ENCODE results near the gene S100A5. TPM values are rescaled to one million over a fixed set of nuclear protein-coding genes. Genes with fewer than 3 reads are reported as not detected.
"Not testable (repeated sequence)": the region's sequence is repeated elsewhere in the genome, so short reads cannot be mapped to it uniquely, and the experiment has no call there.

The S100A5 gene
- total RNA-seq (2014; rRNA removed; shearing (Covaris generic)), result not detected in 2 replicates

GRCh38 chr1:153540394-153541361 is at the start of gene S100A5:
TSS of gene S100A5 (minus strand) at chr1:153540934. CDS start at chr1:153540191, 743 bp downstream.
- peak; percentile 13 for DNase-seq
- Histone ChIP-seq H3K4me3 (ENCODE audit: insufficient read depth, low read depth, low read length) (no peak within 1 kb of the TSS), H3K36me3 (replicated peaks; ENCODE audit: control insufficient read depth, insufficient read depth, low read length) (no peaks in the 10 kb centered on the region), H3K27me3 (ENCODE audit: control insufficient read depth, insufficient read depth, low read length) (no peaks in the 10 kb centered on the region; the same call in 1 of the 2 replicates)

DNA sequence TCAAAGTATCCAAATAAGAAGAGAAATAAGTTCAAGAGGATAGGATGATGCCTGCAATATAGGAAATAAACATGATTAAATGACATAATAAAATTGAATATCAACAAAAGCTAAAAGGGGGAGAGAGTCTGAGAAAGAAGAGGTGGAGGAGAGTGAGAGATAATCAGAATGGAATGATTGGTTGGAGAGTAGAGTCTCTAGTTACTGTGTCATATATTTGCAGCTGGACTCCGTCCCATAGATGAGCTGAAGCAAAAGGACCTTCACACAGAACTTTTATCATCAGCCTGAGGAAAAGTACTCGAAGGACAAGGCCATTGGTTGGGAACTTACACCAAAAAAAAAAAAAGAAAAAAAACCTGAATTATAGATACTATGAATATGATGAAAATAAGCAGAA is 47.7 kb upstream of the S100A5 start:
- Histone ChIP-seq H3K36me3 (replicated peaks; ENCODE audit: control insufficient read depth, insufficient read depth, low read length) (no peaks in the 10 kb centered on the region), H3K27me3 (ENCODE audit: control insufficient read depth, insufficient read depth, low read length) (no peaks in the 10 kb centered on the region), H3K4me3 (ENCODE audit: insufficient read depth, low read depth, low read length) (no peak overlapping the region)
- no peak for DNase-seq

GRCh38 chr1:153588033-153588432 is 47.3 kb upstream of the S100A5 start:
- H3K27me3 ChIP-seq (ENCODE audit: control insufficient read depth, insufficient read depth, low read length); DNase-seq: not testable (repeated sequence)

GRCh38 chr1:153587314-153587713 is 46.6 kb upstream of the S100A5 start:
- Histone ChIP-seq H3K36me3 (replicated peaks; ENCODE audit: control insufficient read depth, insufficient read depth, low read length) (no peaks in the 10 kb centered on the region), H3K4me3 (ENCODE audit: insufficient read depth, low read depth, low read length) (no peak overlapping the region), H3K27me3 (ENCODE audit: control insufficient read depth, insufficient read depth, low read length) (no peaks in the 10 kb centered on the region)
- no peak for DNase-seq

More at GRCh38 chr1:153588033-153588432, 47.3 kb upstream of the S100A5 start:
- not testable (repeated sequence) for H3K36me3 ChIP-seq (replicated peaks; ENCODE audit: control insufficient read depth, insufficient read depth, low read length); H3K4me3 ChIP-seq (ENCODE audit: insufficient read depth, low read depth, low read length)

DNA sequence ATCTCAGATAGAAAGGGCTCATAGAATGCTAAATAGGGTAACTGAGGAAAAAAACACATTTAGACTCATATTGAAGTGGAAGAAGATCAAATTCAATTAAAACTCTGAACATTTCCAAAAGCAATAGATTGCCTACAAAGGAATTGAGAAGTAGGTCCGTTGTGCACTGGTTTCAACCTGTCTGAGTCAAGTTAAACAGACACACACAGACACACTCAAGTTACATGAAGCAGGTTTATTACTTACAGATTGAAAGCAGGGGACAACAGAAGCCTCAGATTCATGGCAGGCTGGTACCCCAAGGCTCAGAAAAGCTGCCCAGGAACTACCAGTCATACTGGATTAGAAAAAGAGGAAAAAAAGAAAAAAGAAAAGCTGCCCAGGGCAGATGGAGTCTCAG is 45.6 kb upstream of the S100A5 start:
- Histone ChIP-seq H3K4me3 (ENCODE audit: insufficient read depth, low read depth, low read length) (no peak overlapping the region), H3K27me3 (ENCODE audit: control insufficient read depth, insufficient read depth, low read length) (no peaks in the 10 kb centered on the region), H3K36me3 (replicated peaks; ENCODE audit: control insufficient read depth, insufficient read depth, low read length) (no peaks in the 10 kb centered on the region)
- DNase-seq, result no peak

- DNase-seq, result no peak
- Histone ChIP-seq H3K27me3 (ENCODE audit: control insufficient read depth, insufficient read depth, low read length) (no peaks in the 10 kb centered on the region), H3K4me3 (ENCODE audit: insufficient read depth, low read depth, low read length) (no peak overlapping the region), H3K36me3 (replicated peaks; ENCODE audit: control insufficient read depth, insufficient read depth, low read length) (no peaks in the 10 kb centered on the region)
These were observed 44.3 kb upstream of the S100A5 start for GRCh38 chr1:153585006-153585405.

DNA sequence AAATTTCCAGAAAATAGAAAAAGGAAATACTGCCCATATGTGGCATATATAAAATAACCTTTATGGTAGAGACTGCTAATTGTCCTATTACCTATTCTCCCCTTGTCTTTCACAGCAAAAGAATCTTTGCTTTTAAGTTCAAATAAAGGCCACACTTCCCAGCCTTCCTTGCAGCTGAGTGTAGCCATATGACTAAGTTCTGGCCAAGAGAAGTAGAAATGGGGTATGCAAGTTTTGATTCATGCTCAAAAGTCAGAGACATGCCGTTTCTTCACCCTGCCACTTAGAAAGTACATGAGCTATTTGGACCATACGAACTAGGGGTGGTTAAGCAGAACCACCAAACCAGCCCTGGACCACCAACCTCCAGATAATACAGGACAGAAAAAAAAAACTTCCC is 43.2 kb upstream of the S100A5 start:
- DNase-seq, result no peak
- H3K27me3 ChIP-seq (ENCODE audit: control insufficient read depth, insufficient read depth, low read length), result no peaks in the 10 kb centered on the region
- H3K36me3 ChIP-seq (replicated peaks; ENCODE audit: control insufficient read depth, insufficient read depth, low read length), result no peaks in the 10 kb centered on the region
- no peak overlapping the region for H3K4me3 ChIP-seq (ENCODE audit: insufficient read depth, low read depth, low read length)

DNA sequence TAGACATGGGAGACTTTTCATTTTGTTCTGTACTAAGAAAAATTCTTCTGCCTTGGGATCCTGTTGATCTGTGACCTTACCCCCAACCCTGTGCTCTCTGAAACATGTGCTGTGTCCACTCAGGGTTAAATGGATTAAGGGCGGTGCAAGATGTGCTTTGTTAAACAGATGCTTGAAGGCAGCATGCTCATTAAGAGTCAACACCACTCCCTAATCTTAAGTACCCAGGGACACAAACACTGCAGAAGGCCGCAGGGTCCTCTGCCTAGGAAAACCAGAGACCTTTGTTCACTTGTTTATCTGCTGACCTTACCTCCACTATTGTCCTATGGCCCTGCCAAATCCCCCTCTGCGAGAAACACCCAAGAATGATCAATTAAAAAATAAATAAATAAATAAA is 42.8 kb upstream of the S100A5 start:
- not testable (repeated sequence) for H3K36me3 ChIP-seq (replicated peaks; ENCODE audit: control insufficient read depth, insufficient read depth, low read length); H3K27me3 ChIP-seq (ENCODE audit: control insufficient read depth, insufficient read depth, low read length); H3K4me3 ChIP-seq (ENCODE audit: insufficient read depth, low read depth, low read length); DNase-seq

- H3K4me3 ChIP-seq (ENCODE audit: insufficient read depth, low read depth, low read length); H3K36me3 ChIP-seq (replicated peaks; ENCODE audit: control insufficient read depth, insufficient read depth, low read length); H3K27me3 ChIP-seq (ENCODE audit: control insufficient read depth, insufficient read depth, low read length); DNase-seq: not testable (repeated sequence)
These were observed 42.1 kb upstream of the S100A5 start for GRCh38 chr1:153582836-153583235.

GRCh38 chr1:153578936-153579335 is 38.2 kb upstream of the S100A5 start:
- no peak for DNase-seq
- Histone ChIP-seq H3K4me3 (ENCODE audit: insufficient read depth, low read depth, low read length) (no peak overlapping the region), H3K27me3 (ENCODE audit: control insufficient read depth, insufficient read depth, low read length) (no peaks in the 10 kb centered on the region)

DNA sequence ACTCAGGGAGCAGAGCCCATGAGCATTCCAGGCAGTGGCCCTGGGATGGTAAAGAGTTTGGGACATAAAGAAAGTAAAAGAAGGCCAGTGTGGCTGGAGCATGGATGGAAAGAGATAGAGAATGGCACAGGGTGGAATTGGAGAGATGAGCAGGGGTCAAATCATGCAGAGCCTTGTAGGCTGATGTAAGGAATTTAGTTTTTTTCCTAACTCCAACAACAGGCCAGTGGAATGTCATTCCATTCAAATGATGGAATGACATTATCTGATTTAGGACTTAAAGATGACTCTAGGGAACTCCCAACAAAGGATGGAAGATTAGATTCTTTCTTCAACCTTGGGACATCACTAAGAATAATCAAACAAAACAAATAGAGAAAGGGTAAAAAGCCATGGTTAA is 37.8 kb upstream of the S100A5 start:
- Histone ChIP-seq H3K27me3 (ENCODE audit: control insufficient read depth, insufficient read depth, low read length) (no peaks in the 10 kb centered on the region), H3K4me3 (ENCODE audit: insufficient read depth, low read depth, low read length) (no peak overlapping the region), H3K36me3 (replicated peaks; ENCODE audit: control insufficient read depth, insufficient read depth, low read length) (no peaks in the 10 kb centered on the region)
- no peak for DNase-seq

More at GRCh38 chr1:153578936-153579335, 38.2 kb upstream of the S100A5 start:
- no peaks in the 10 kb centered on the region for H3K36me3 ChIP-seq (replicated peaks; ENCODE audit: control insufficient read depth, insufficient read depth, low read length)

- no peaks in the 10 kb centered on the region for H3K36me3 ChIP-seq (replicated peaks; ENCODE audit: control insufficient read depth, insufficient read depth, low read length)
- H3K27me3 ChIP-seq (ENCODE audit: control insufficient read depth, insufficient read depth, low read length), result no peaks in the 10 kb centered on the region
- no peak for DNase-seq
- H3K4me3 ChIP-seq (ENCODE audit: insufficient read depth, low read depth, low read length), result no peak overlapping the region
These were observed 36.9 kb upstream of the S100A5 start for GRCh38 chr1:153577624-153578051.

DNA sequence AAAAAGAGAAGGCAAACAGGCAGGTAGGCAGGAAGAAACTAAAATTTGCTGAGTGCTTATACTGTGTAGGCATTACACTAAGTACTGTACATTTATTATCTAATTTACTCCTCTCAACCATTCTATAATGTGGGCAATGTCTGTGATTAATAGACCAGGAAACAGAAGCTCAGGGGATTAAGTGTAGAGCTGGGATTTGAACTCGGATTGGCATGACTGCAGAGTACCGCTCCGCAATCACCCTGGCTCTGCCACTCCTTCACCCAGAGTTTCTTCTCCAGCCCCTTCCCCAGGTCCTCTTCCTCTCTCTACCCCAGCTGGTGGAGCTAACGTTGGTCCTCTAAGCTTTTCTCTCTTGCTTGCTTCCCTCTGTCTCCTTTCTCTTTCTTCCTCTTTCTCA is 36.4 kb upstream of the S100A5 start:
- Histone ChIP-seq H3K36me3 (replicated peaks; ENCODE audit: control insufficient read depth, insufficient read depth, low read length) (no peaks in the 10 kb centered on the region), H3K4me3 (ENCODE audit: insufficient read depth, low read depth, low read length) (no peak overlapping the region), H3K27me3 (ENCODE audit: control insufficient read depth, insufficient read depth, low read length) (no peaks in the 10 kb centered on the region)
- no peak for DNase-seq

DNA sequence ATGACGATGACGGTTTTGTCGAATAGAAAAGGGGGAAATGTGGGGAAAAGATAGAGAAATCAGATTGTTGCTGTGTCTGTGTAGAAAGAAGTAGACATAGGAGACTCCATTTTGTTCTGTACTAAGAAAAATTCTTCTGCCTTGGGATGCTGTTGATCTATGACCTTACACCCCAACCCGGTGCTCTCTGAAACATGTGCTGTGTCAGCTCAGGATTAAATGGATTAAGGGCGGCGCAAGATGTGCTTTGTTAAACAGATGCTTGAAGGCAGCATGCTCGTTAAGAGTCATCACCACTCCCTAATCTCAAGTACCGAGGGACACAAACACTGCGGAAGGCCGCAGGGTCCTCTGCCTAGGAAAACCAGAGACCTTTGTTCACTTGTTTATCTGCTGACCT is 34.8 kb upstream of the S100A5 start:
- not testable (repeated sequence) for DNase-seq; H3K4me3 ChIP-seq (ENCODE audit: insufficient read depth, low read depth, low read length); H3K27me3 ChIP-seq (ENCODE audit: control insufficient read depth, insufficient read depth, low read length); H3K36me3 ChIP-seq (replicated peaks; ENCODE audit: control insufficient read depth, insufficient read depth, low read length)

- H3K4me3 ChIP-seq (ENCODE audit: insufficient read depth, low read depth, low read length); H3K36me3 ChIP-seq (replicated peaks; ENCODE audit: control insufficient read depth, insufficient read depth, low read length); DNase-seq; H3K27me3 ChIP-seq (ENCODE audit: control insufficient read depth, insufficient read depth, low read length): not testable (repeated sequence)
These were observed 34.4 kb upstream of the S100A5 start for GRCh38 chr1:153575081-153575491.

Measured in H7 (cell line).